ENCODE measurements around the gene ACER1. TPM values are rescaled to one million over a fixed set of nuclear protein-coding genes. Genes with fewer than 3 reads are reported as not detected.
"Not testable (repeated sequence)": the region's sequence is repeated elsewhere in the genome, so short reads cannot be mapped to it uniquely, and the experiment has no call there.

The ACER1 gene
- total RNA-seq, 4 donors from 2014 or later, result 0.53 to 8.1 (median 1.4) TPM

- H3K4me3 ChIP-seq, result peak overlapping the region in 1 of 4 donors; percentile 2
- H3K9me3 ChIP-seq, result peaks cover 0 to 56% (median 44%) of the 10 kb centered on the region in 3 donors
- H3K27ac ChIP-seq, result no peak overlapping the region
- intact Hi-C loops (cut with DNase I), result no loop called here
- no peaks in the 10 kb centered on the region for H3K27me3 ChIP-seq
- WGBS, 2 donors, result 75 to 76% methylated on average over 2 to 6 of the region's 6 CpGs
- no peak for DNase-seq
- no peaks in the 10 kb centered on the region for H3K36me3 ChIP-seq
- TF ChIP-seq CTCF (IDR thresholded peaks at IDR 0.05) (no peak), POLR2A (IDR thresholded peaks at IDR 0.05) (no peak)
- H3K4me1 ChIP-seq, result no peaks in the 10 kb centered on the region
These were observed 46.0 kb downstream of the ACER1 start for GRCh38 chr19:6287269-6287885.

DNA sequence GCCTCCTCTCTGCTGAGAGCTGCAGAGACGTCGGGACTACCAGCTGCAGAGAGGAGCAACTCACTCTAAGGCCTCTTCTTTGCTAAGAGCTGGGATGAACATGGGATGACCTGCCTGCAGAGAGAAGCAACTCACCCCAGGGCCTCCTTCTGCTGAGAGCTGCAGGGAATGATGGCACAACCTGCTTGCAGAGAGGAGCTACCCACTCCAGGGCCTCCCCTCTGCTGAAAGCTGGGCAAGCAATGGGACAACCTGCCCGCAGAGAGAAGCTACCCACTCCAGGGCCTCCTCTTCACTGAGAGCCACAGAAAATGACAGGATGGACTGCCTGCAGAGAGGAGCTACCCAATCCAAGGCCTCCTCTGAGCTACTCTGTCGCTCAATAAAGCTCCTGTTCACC lies 46.7 kb downstream of the ACER1 start:
- no peak for DNase-seq
- TF ChIP-seq CTCF (IDR thresholded peaks at IDR 0.05), result no peak
- no peak for TF ChIP-seq POLR2A (IDR thresholded peaks at IDR 0.05)
- H3K27ac ChIP-seq, result no peak overlapping the region
- H3K4me1 ChIP-seq, result no peaks in the 10 kb centered on the region
- H3K4me3 ChIP-seq, result no peak overlapping the region
- H3K27me3 ChIP-seq, result no peaks in the 10 kb centered on the region
- H3K36me3 ChIP-seq, result no peaks in the 10 kb centered on the region
- intact Hi-C loops (cut with DNase I), result no loop called here
- H3K9me3 ChIP-seq, result peaks cover 0 to 49% (median 37%) of the 10 kb centered on the region in 3 donors
- 67 to 83% methylated on average over 1 of the region's 4 CpGs for WGBS, 2 donors

GRCh38 chr19:6282393-6282792 lies 51.0 kb downstream of the ACER1 start:
- H3K4me1 ChIP-seq, result peaks cover 15 to 24% (median 20%) of the 10 kb centered on the region in 3 donors
- H3K36me3 ChIP-seq; H3K27me3 ChIP-seq; H3K4me3 ChIP-seq; H3K27ac ChIP-seq; intact Hi-C loops (cut with DNase I); DNase-seq: not testable (repeated sequence)
- 87 to 89% methylated on average over 6 of the region's 6 CpGs for WGBS, 2 donors
- H3K9me3 ChIP-seq, result peaks cover 0 to 14% (median 13%) of the 10 kb centered on the region in 3 donors

DNA sequence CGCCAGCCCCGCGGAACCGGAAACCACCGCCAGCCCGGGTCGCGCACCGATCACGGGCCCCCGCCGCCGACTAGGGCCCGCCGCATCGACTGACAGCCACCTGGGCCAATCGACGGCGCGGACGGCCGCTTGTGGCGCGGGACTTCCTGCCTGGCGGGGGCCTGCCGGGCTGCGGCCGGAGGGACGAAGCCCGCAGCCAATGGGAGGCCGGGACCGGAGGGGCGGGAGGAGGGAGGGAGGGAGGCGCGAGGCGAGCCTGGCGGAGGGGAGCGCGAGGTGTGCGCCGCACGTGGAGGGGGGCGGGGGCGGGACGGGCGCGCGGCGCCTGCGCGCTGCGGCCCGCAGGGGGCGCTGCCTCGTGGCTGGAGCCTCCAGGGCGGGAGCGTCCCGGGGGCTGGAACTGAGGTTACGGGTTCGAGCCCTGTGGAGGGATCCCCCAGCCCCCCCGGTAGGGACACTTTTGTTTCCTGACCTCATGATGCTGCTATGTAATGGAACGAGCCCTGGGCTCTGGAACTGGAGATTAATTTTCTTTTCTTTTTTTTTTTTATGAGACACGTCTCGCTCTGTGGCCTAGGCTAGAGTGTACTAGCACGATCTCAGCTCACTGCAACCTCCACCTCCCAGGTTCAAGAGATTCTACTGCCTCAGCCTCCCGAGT lies 53.4 kb downstream of the ACER1 start, which contains the start of gene MLLT1:
MLLT1 (minus strand) TSS at position 45 of the 661 bp plus-strand sequence. CDS start 191 bp downstream, outside the sequence.
- Histone ChIP-seq H3K27ac (peak within 1 kb of the TSS; percentile 78 to 91 (median 88)), H3K36me3 (no peaks in the 10 kb centered on the region), H3K4me1 (peaks cover 34 to 48% (median 38%) of the 10 kb centered on the region in 3 donors), H3K4me3 (peak within 1 kb of the TSS; percentile 62 to 93 (median 86)), H3K9me3 (no peaks in the 10 kb centered on the region), H3K27me3 (no peaks in the 10 kb centered on the region)
- 13 to 28% methylated on average over 5 to 14 of the region's 66 CpGs for WGBS, 2 donors
- TF ChIP-seq POLR2A (IDR thresholded peaks at IDR 0.05) (peak in 1 of 4 donors; percentile 26), CTCF (IDR thresholded peaks at IDR 0.05) (peak; percentile 40 to 71 (median 64))
- peak; percentile 66 for DNase-seq
- intact Hi-C loops (cut with DNase I), result no loop called here

- no CpG with 5 or more reads among the region's 59 CpGs for WGBS, 2 donors
- H3K9me3 ChIP-seq, result no peaks in the 10 kb centered on the region
- DNase-seq, result no peak
- no peaks in the 10 kb centered on the region for H3K27me3 ChIP-seq
- peak overlapping the region; percentile 62 to 93 (median 86) for H3K4me3 ChIP-seq
- intact Hi-C loops (cut with DNase I), result no loop called here
- H3K4me1 ChIP-seq, result peaks cover 39 to 52% (median 43%) of the 10 kb centered on the region in 3 donors
- TF ChIP-seq POLR2A (IDR thresholded peaks at IDR 0.05) (no peak), CTCF (IDR thresholded peaks at IDR 0.05) (no peak)
- H3K27ac ChIP-seq, result peak overlapping the region; percentile 78 to 91 (median 88)
- no peaks in the 10 kb centered on the region for H3K36me3 ChIP-seq
These were observed 53.8 kb downstream of the ACER1 start for GRCh38 chr19:6279620-6279930.

Measured in esophagus squamous epithelium (tissue), 5 donors.